ENCODE data around the gene RNF180.

Gene RNF180

GRCh38 chr5:64176301-64176700 lies 10.7 kb downstream of the RNF180 start (continued):
- no peak for TF ChIP-seq GLIS3 (CRISPR knock-in tag; IDR thresholded peaks at IDR 0.05)
- TF ChIP-seq SNAI2 (CRISPR knock-in tag; IDR thresholded peaks at IDR 0.05), result no peak
- no peak for TF ChIP-seq PATZ1 (CRISPR knock-in tag; IDR thresholded peaks at IDR 0.05; ENCODE audit: borderline replicate concordance)
- no peak for TF ChIP-seq ZNF565 (CRISPR knock-in tag; conservative IDR thresholded peaks at IDR 0.05; ENCODE audit: low read depth)
- TF ChIP-seq ZNF8 (CRISPR knock-in tag; IDR thresholded peaks at IDR 0.05), result no peak
- no peak for TF ChIP-seq ESRRG (CRISPR knock-in tag; IDR thresholded peaks at IDR 0.05)

DNA sequence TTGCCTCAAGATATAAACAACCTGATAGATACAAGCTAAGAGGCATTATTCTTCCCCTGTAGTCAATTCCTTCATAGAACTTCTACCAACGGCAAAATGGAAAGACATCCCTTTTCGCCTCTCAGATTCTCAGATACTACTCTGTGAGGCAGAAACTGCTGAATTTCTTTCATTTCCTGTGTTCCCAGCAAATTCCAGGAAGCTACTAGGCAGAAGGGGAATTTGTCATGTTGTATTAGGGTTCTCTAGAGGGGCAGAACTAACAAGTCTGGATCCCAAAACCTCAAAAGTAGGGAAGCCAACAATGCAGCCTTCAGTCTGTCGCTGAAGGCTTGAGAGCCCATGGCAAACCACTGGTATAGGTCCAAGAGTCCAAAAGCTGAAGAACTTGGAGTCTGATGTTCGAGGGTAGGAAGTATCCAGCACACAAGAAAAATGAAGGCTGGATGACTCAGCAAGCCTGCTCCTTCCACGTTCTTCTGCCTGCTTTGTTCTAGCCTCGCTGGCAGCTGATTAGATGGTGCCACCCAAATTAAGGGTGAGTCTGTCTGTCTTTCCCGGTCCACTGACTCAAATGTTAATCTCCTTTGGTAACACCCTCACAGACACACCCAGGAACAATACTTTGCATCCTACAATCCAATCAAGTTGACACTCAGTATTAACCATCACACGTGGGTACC lies 15.2 kb downstream of the RNF180 start:
- no peak for TF ChIP-seq ZC3H10 (CRISPR knock-in tag; IDR thresholded peaks at IDR 0.05)
- TF ChIP-seq ARNTL (CRISPR knock-in tag; IDR thresholded peaks at IDR 0.05; ENCODE audit: borderline replicate concordance, low read depth), result no peak
- TF ChIP-seq ZNF565 (CRISPR knock-in tag; conservative IDR thresholded peaks at IDR 0.05; ENCODE audit: low read depth), result no peak
- no peak for TF ChIP-seq OSR1 (CRISPR knock-in tag; IDR thresholded peaks at IDR 0.05)
- no peak for TF ChIP-seq BACH2 (CRISPR knock-in tag; IDR thresholded peaks at IDR 0.05; ENCODE audit: borderline replicate concordance)
- TF ChIP-seq SNAI2 (CRISPR knock-in tag; IDR thresholded peaks at IDR 0.05), result no peak
- TF ChIP-seq GLIS3 (CRISPR knock-in tag; IDR thresholded peaks at IDR 0.05), result no peak
- TF ChIP-seq ISL1 (CRISPR knock-in tag; IDR thresholded peaks at IDR 0.05), result no peak
- TF ChIP-seq CSDC2 (CRISPR knock-in tag; IDR thresholded peaks at IDR 0.05), result no peak
- TF ChIP-seq ZNF8 (CRISPR knock-in tag; IDR thresholded peaks at IDR 0.05), result no peak
- TF ChIP-seq CSRNP3 (CRISPR knock-in tag; IDR thresholded peaks at IDR 0.05), result no peak
- no peak for TF ChIP-seq POU6F1 (CRISPR knock-in tag; IDR thresholded peaks at IDR 0.05; ENCODE audit: borderline replicate concordance, low read depth)
- no peak for ATAC-seq

GRCh38 chr5:64181440-64181839 lies 15.8 kb downstream of the RNF180 start:
- TF ChIP-seq POU6F1 (CRISPR knock-in tag; IDR thresholded peaks at IDR 0.05; ENCODE audit: borderline replicate concordance, low read depth), result no peak
- TF ChIP-seq CSDC2 (CRISPR knock-in tag; IDR thresholded peaks at IDR 0.05), result no peak
- TF ChIP-seq BACH2 (CRISPR knock-in tag; IDR thresholded peaks at IDR 0.05; ENCODE audit: borderline replicate concordance), result no peak
- no peak for TF ChIP-seq SNAI2 (CRISPR knock-in tag; IDR thresholded peaks at IDR 0.05)
- TF ChIP-seq ZFP3 (CRISPR knock-in tag; IDR thresholded peaks at IDR 0.05), result no peak
- TF ChIP-seq ZFP30 (CRISPR knock-in tag; IDR thresholded peaks at IDR 0.05), result no peak
- TF ChIP-seq RARB (CRISPR knock-in tag; IDR thresholded peaks at IDR 0.05), result no peak
- TF ChIP-seq PATZ1 (CRISPR knock-in tag; IDR thresholded peaks at IDR 0.05; ENCODE audit: borderline replicate concordance), result no peak
- TF ChIP-seq OSR1 (CRISPR knock-in tag; IDR thresholded peaks at IDR 0.05), result no peak
- no peak for TF ChIP-seq CSRNP3 (CRISPR knock-in tag; IDR thresholded peaks at IDR 0.05)
- TF ChIP-seq TSHZ2 (CRISPR knock-in tag; IDR thresholded peaks at IDR 0.05), result no peak
- no peak for TF ChIP-seq ESRRG (CRISPR knock-in tag; IDR thresholded peaks at IDR 0.05)
- no peak for ATAC-seq
